Esophagus muscularis mucosa (tissue), 3 donors: ENCODE results near the gene CHST9.

ENCODE experiments used
- CTCF ChIP-seq, 3 experiments: fragments of 200-600 bp in 2 of 3; fragments of 450-650 bp in 1 of 3; sonication (generic) in 2 of 3; IDR thresholded peaks; one replicate each; pipeline ENCODE4 v1.5.1; 2017 to 2019; ENCODE audit warnings: antibody characterized with exemption in 3 of 3, mild to moderate bottlenecking in 2 of 3, moderate library complexity in 1 of 3
- POLR2A ChIP-seq: fragments of 450-650 bp; IDR thresholded peaks from one replicate; pipeline ENCODE4 v1.6.1; 2017; ENCODE audit warnings: antibody characterized with exemption, moderate library complexity, mild to moderate bottlenecking, low read depth
- POLR2AphosphoS5 ChIP-seq, 2 donors: sonication (generic); formaldehyde crosslinking; IDR thresholded peaks; one replicate each; pipeline ENCODE4 v1.6.1; 2017; ENCODE audit warnings: antibody characterized with exemption in 2 of 2

- TF ChIP-seq CTCF (IDR thresholded peaks at IDR 0.05) (no peak), POLR2AphosphoS5 (IDR thresholded peaks at IDR 0.05) (no peak), POLR2A (no peak)
Measured at GRCh38 chr18:27045342-27045741, 139.8 kb downstream of the CHST9 start.
